CD4-positive, alpha-beta T cell treated with Interferon gamma for 1 hour (primary cell): ENCODE results near the gene ETV3L.
"Not testable (repeated sequence)": the region's sequence is repeated elsewhere in the genome, so short reads cannot be mapped to it uniquely, and the experiment has no call there.

ENCODE experiments used
- DNase-seq: peaks from one replicate; pipeline ENCODE4 v3.0.0-alpha.2; 2020

ETV3L gene

GRCh38 chr1:157104598-157105293, 5.1 kb upstream of the ETV3L start:
- no peak for DNase-seq

GRCh38 chr1:157103268-157103667, 3.7 kb upstream of the ETV3L start:
- no peak for DNase-seq

GRCh38 chr1:157101149-157101548, 1.5 kb upstream of the ETV3L start:
- no peak for DNase-seq

GRCh38 chr1:157098987-157099632, 498 bp downstream of the ETV3L start:
- not testable (repeated sequence) for DNase-seq

GRCh38 chr1:157098519-157098918, 1.1 kb downstream of the ETV3L start:
- DNase-seq: no peak

GRCh38 chr1:157097692-157098091, 1.9 kb downstream of the ETV3L start:
- no peak for DNase-seq

- DNase-seq: no peak
These were observed 2.7 kb downstream of the ETV3L start for GRCh38 chr1:157096881-157097280.

- DNase-seq: no peak
These were observed 4.1 kb downstream of the ETV3L start for GRCh38 chr1:157095551-157095950.

- DNase-seq: no peak
These were observed 4.5 kb downstream of the ETV3L start for GRCh38 chr1:157095091-157095490.

GRCh38 chr1:157092831-157093230, 6.8 kb downstream of the ETV3L start:
- DNase-seq: no peak

- DNase-seq: no peak
These were observed 7.8 kb downstream of the ETV3L start for GRCh38 chr1:157091668-157092273.

- DNase-seq: no peak
These were observed 8.4 kb downstream of the ETV3L start for GRCh38 chr1:157091186-157091585.

GRCh38 chr1:157090771-157091170, 8.8 kb downstream of the ETV3L start:
- no peak for DNase-seq

GRCh38 chr1:157090196-157090647, 9.4 kb downstream of the ETV3L start:
- peak; percentile 74 for DNase-seq

- DNase-seq: no peak
These were observed 9.8 kb downstream of the ETV3L start for GRCh38 chr1:157089789-157090188.

GRCh38 chr1:157088607-157089006, 11.0 kb downstream of the ETV3L start:
- no peak for DNase-seq

GRCh38 chr1:157087030-157087429, 12.6 kb downstream of the ETV3L start:
- DNase-seq: no peak

- no peak for DNase-seq
These were observed 13.3 kb downstream of the ETV3L start for GRCh38 chr1:157086299-157086698.

GRCh38 chr1:157085421-157085820, 14.2 kb downstream of the ETV3L start:
- no peak for DNase-seq

- no peak for DNase-seq
These were observed 14.9 kb downstream of the ETV3L start for GRCh38 chr1:157084720-157085119.

GRCh38 chr1:157081707-157082106, 17.9 kb downstream of the ETV3L start:
- DNase-seq: no peak

GRCh38 chr1:157080714-157081113, 18.9 kb downstream of the ETV3L start:
- no peak for DNase-seq

GRCh38 chr1:157077394-157077793, 22.2 kb downstream of the ETV3L start:
- DNase-seq: no peak
